NCI-H2196 treated with DMSO at 0.1 percent for 48 hours (cell line): ENCODE data around the gene LAMB1.
"Not testable (repeated sequence)": the region's sequence is repeated elsewhere in the genome, so short reads cannot be mapped to it uniquely, and the experiment has no call there.

Source experiments
- DNase-seq: peaks from one replicate; lab custom pipeline; 2025; ENCODE audit not compliant: unreplicated experiment; lab: John Stamatoyannopoulos, UW

Gene LAMB1

GRCh38 chr7:107922886-107923285, 80.1 kb downstream of the LAMB1 start:
- no peak for DNase-seq

GRCh38 chr7:107921826-107922225, 81.1 kb downstream of the LAMB1 start:
- not testable (repeated sequence) for DNase-seq

GRCh38 chr7:107920048-107920772, 82.8 kb downstream of the LAMB1 start:
- DNase-seq: no peak

DNA sequence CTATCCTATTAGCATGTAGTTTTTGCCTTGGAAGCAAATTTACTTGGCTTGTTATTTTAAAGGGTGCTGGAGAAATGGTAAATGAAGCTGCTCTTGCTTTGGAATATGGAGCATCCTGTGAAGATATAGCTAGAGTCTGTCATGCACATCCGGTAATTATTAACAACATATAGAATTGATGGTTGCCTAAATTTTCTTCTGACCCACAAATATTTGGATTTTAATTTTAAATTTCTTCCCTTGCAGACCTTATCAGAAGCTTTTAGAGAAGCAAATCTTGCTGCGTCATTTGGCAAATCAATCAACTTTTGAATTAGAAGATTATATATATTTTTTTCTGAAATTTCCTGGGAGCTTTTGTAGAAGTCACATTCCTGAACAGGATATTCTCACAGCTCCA, 84.0 kb downstream of the LAMB1 start:
- DNase-seq: no peak

GRCh38 chr7:107917763-107918651, 85.0 kb downstream of the LAMB1 start:
- DNase-seq: no peak

- no peak for DNase-seq
These were observed 87.4 kb downstream of the LAMB1 start for GRCh38 chr7:107915541-107915940.

- DNase-seq: no peak
These were observed 88.1 kb downstream of the LAMB1 start for GRCh38 chr7:107914831-107915230.

- DNase-seq: no peak
These were observed 89.1 kb downstream of the LAMB1 start for GRCh38 chr7:107913851-107914250.

- DNase-seq: no peak
These were observed 91.0 kb downstream of the LAMB1 start for GRCh38 chr7:107911981-107912380.

DNA sequence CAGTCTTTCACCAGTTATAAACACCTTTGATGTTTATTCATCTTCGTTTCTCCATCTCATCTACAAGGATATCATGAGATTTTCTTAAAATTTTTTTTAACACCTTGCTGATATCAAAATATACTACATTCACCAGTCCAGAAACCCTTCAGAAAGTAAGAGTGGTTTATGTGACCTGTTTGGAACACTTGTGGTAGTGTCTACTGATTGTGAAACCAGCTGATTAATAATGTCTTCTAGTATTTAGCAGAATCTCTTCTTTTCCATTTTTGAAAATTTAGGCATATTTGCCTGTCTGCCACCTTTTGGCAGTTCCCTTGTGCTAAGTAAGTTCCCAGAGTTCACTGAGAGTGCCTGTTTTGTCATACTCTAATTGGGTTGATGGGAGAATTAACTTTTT, 93.5 kb downstream of the LAMB1 start:
- no peak for DNase-seq

DNA sequence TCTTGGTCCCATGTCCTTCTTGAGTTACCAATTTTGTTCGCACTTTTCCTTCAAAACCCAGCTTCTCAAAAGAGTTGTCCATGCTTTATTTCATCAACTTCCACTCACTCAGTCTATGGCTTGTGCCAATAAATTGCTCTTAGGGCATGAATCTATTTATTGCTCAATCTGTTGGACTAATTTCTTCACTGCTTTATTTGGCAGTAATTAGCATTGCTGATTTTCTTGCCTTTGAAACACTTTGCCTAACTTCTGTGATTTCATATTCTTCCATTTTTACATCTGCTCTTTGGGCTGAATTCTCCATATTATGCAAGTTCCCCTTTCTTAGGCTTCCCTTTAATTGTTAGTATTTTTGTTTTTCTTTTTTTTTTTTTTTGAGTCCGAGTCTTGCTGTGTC, 95.2 kb downstream of the LAMB1 start:
- no peak for DNase-seq

GRCh38 chr7:107902381-107902780, 100.6 kb downstream of the LAMB1 start:
- DNase-seq: no peak

DNA sequence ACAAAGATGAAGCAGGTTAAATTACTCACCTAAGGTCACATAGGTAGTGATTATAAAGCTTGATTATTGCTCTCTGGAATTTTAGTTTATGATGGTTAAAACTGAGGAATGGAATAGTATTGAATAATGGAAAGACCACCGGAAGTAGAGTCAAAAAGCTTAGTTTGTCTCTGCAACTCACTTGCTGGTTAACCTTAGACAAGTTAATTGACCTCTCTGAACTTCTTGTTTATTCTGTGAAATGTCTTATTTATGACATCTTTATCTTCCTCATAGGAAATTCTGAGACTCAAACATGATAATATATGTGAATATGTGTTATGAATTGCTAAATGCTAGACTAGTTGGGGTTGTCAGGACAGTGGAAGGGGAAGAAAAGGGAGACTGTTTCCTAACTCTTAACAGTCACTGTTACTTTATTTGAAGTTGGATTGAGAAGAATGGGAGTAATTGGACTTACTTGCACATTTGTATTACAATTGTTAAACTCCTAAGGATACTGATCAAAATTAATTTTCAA, 102.4 kb downstream of the LAMB1 start:
- DNase-seq: no peak

GRCh38 chr7:107898997-107899594, 103.9 kb downstream of the LAMB1 start:
- no peak for DNase-seq

DNA sequence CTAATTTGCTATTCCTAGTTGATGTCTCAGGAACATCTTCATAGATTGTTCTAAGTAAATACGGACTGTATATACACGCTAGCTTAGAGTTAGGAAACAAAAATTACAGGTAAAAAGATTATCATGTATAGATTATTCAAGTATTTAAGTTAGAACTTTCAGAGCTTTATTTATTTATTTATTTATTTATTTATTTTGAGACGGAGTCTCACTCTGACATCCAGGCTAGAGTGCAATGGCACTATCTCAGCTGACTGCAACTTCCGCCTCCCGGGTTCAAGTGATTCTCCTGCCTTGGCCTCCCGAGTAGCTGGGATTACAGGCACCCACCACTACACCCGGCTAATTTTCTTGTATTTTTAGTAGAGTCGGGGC, 110.6 kb downstream of the LAMB1 start:
- not testable (repeated sequence) for DNase-seq

- no peak for DNase-seq
These were observed 111.2 kb downstream of the LAMB1 start for GRCh38 chr7:107891636-107892366.

DNA sequence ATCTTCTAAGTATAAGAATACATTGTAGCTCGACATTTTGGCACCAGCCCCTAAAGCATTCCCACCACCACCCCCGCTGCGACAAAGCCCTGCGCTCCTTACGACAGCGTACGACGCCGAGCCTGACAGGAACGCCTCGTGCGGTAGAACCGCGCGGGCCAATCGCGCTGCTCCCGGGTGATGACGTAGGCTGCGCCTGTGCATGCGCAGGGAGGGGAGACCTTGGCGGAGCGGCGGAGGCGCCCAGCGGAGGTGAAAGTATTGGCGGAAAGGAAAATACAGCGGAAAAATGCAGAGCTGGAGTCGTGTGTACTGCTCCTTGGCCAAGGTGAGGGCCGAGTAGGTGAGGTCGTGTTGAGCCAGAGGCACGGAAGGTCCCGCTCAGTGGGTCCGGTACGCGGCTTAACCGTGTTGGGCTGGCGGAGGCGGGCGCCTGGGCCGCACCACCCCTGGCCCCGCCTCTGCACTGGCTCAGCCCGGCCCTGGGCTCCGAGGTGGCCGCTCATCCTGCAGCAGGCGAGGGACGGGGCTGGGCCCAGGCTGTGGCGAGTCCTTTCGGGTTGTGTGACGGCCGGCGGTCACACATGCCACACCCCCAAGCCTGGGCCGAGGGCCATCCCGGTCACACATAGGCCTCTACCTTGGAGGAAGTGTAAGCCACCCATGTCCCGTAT, 111.9 kb downstream of the LAMB1 start, which contains the start of gene DLD:
Gene DLD, plus strand, starts transcription at position 222 of the 674 bp plus-strand sequence. Its CDS starts 68 bp downstream, at position 290.
- DNase-seq: peak; percentile 82

GRCh38 chr7:107890493-107890961, 112.4 kb downstream of the LAMB1 start:
- DNase-seq: no peak

DNA sequence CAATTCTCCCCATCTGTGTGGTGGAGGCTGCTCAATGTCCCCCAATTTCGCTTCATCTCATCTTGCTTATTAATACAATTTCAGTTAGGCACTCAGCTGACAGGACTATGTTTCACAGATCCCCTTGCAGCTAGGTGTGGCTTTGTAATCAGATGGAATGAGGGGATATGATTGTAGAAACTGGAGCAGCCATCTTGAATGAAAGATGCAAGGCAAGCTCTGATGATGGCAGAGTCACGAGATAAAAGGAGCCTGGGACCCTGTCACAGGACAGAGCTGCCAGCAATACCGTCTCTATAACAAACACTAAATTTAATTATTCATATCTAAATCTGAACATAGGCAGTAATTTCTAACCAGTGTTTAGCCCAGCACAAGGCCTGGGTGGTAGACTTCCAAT, 113.0 kb downstream of the LAMB1 start:
- no peak for DNase-seq

- DNase-seq: not testable (repeated sequence)
These were observed 115.1 kb downstream of the LAMB1 start for GRCh38 chr7:107887827-107888226.
